Muscle of leg (tissue), 11 donors: ENCODE data around the gene HIC1. TPM values are rescaled to one million over a fixed set of nuclear protein-coding genes. Genes with fewer than 3 reads are reported as not detected.
A peak's percentile ranks its signal among the peaks of the same experiment; 100 is the strongest.

Source experiments
- DNase-seq: peaks from one replicate; pipeline ENCODE4 v3.0.0; 2013
- H3K27ac ChIP-seq: one replicate; pipeline ENCODE4 v1.5.1; 2013; ENCODE audit warnings: mild to moderate bottlenecking, low read length, control low read depth
- H3K27me3 ChIP-seq: one replicate; pipeline ENCODE4 v1.6.1; 2013; ENCODE audit warnings: low read length; ENCODE audit not compliant: control insufficient read depth, insufficient read depth
- H3K36me3 ChIP-seq: one replicate; pipeline ENCODE4 v1.6.1; 2013; ENCODE audit warnings: low read length; ENCODE audit not compliant: control insufficient read depth, insufficient read depth
- H3K4me1 ChIP-seq: one replicate; pipeline ENCODE4 v1.6.1; 2013; ENCODE audit warnings: low read length; ENCODE audit not compliant: control insufficient read depth, insufficient read depth
- H3K4me3 ChIP-seq: one replicate; pipeline ENCODE4 v1.5.1; 2013; ENCODE audit warnings: low read length, control low read depth
- H3K9me3 ChIP-seq: replicated peaks from 2 replicates; pipeline ENCODE4 v1.6.1; 2013; ENCODE audit warnings: low read depth, low read length; ENCODE audit not compliant: control insufficient read depth
- WGBS: methylation state at CpG from one replicate; pipeline ENCODE4 v1.1.5; 2013; ENCODE audit warnings: missing lambda C conversion rate; ENCODE audit not compliant: insufficient coverage; 5-methylcytosine and 5-hydroxymethylcytosine counted together
- polyA plus RNA-seq, 8 donors: library from polyadenylated mRNA; unstranded; fragments of 120-200 nt; gene quantifications; one replicate each; pipeline versions ENCODE4 v1.2.1 to v1.2.3, GENCODE V29; 2013; ENCODE audit warnings: inconsistent platforms in 1 of 8, low replicate concordance in 1 of 8; ENCODE audit not compliant: insufficient read length in 8 of 8, insufficient read depth in 1 of 8
- total RNA-seq: library from RNA; stranded (reverse); fragments of 120-200 nt; gene quantifications from one replicate; pipeline ENCODE4 v1.2.4, GENCODE V29; 2013

Gene HIC1
- total and polyA plus RNA-seq, 9 donors: 28.1 to 60.4 (median 43.3) TPM

GRCh38 chr17:2086306-2086705 is 31.4 kb downstream of the HIC1 start:
- H3K27me3 ChIP-seq: no peaks in the 10 kb centered on the region
- peaks cover 14% of the 10 kb centered on the region for H3K36me3 ChIP-seq
- no peaks in the 10 kb centered on the region for H3K9me3 ChIP-seq
- DNase-seq: no peak
- H3K4me3 ChIP-seq: no peak overlapping the region
- peaks cover 92% of the 10 kb centered on the region for H3K4me1 ChIP-seq
- H3K27ac ChIP-seq: peak overlapping the region; percentile 96
- WGBS: no CpG with 5 or more reads among the region's 3 CpGs

GRCh38 chr17:2087597-2088211 is 32.8 kb downstream of the HIC1 start:
- DNase-seq: peak; percentile 88
- peak overlapping the region; percentile 99 for H3K27ac ChIP-seq

GRCh38 chr17:2089021-2089422 is 34.1 kb downstream of the HIC1 start:
- Histone ChIP-seq H3K27me3 (no peaks in the 10 kb centered on the region), H3K36me3 (peaks cover 11% of the 10 kb centered on the region), H3K9me3 (no peaks in the 10 kb centered on the region), H3K4me1 (peaks cover 76% of the 10 kb centered on the region), H3K27ac (peak overlapping the region; percentile 99), H3K4me3 (peak overlapping the region; percentile 39)
- peak; percentile 93 for DNase-seq
- 7% methylated on average over 2 of the region's 8 CpGs for WGBS

More at GRCh38 chr17:2087597-2088211, 32.8 kb downstream of the HIC1 start:
- H3K4me3 ChIP-seq: no peak overlapping the region
- no peaks in the 10 kb centered on the region for H3K27me3 ChIP-seq
- H3K36me3 ChIP-seq: peaks cover 13% of the 10 kb centered on the region
- H3K4me1 ChIP-seq: peaks cover 88% of the 10 kb centered on the region
- H3K9me3 ChIP-seq: no peaks in the 10 kb centered on the region
- 51% methylated on average over 4 of the region's 10 CpGs for WGBS

GRCh38 chr17:2090210-2090641 is 35.3 kb downstream of the HIC1 start:
- Histone ChIP-seq H3K27me3 (no peaks in the 10 kb centered on the region), H3K4me1 (peaks cover 70% of the 10 kb centered on the region), H3K4me3 (peak overlapping the region; percentile 21), H3K9me3 (no peaks in the 10 kb centered on the region), H3K27ac (peak overlapping the region; percentile 99), H3K36me3 (peaks cover 11% of the 10 kb centered on the region)
- WGBS: 100% methylated on average over 1 of the region's 9 CpGs
- no peak for DNase-seq

GRCh38 chr17:2090804-2091534 is 36.1 kb downstream of the HIC1 start:
- peak overlapping the region; percentile 99 for H3K27ac ChIP-seq
- no peaks in the 10 kb centered on the region for H3K27me3 ChIP-seq
- 9% methylated on average over 1 of the region's 2 CpGs for WGBS
- no peak overlapping the region for H3K4me3 ChIP-seq
- H3K9me3 ChIP-seq: no peaks in the 10 kb centered on the region
- H3K36me3 ChIP-seq: peaks cover 8% of the 10 kb centered on the region
- DNase-seq: peak; percentile 95
- peaks cover 69% of the 10 kb centered on the region for H3K4me1 ChIP-seq

GRCh38 chr17:2092253-2092652 is 37.4 kb downstream of the HIC1 start:
- H3K36me3 ChIP-seq: peaks cover 3% of the 10 kb centered on the region
- DNase-seq: no peak
- H3K4me1 ChIP-seq: peaks cover 56% of the 10 kb centered on the region
- H3K9me3 ChIP-seq: no peaks in the 10 kb centered on the region
- WGBS: 79% methylated on average over 2 of the region's 4 CpGs
- H3K4me3 ChIP-seq: no peak overlapping the region
- peak overlapping the region; percentile 15 for H3K27ac ChIP-seq
- no peaks in the 10 kb centered on the region for H3K27me3 ChIP-seq

- no peak for DNase-seq
- peaks cover 3% of the 10 kb centered on the region for H3K36me3 ChIP-seq
- H3K27ac ChIP-seq: no peak overlapping the region
- H3K27me3 ChIP-seq: no peaks in the 10 kb centered on the region
- no peaks in the 10 kb centered on the region for H3K9me3 ChIP-seq
- 81% methylated on average over 3 of the region's 5 CpGs for WGBS
- no peak overlapping the region for H3K4me3 ChIP-seq
- peaks cover 45% of the 10 kb centered on the region for H3K4me1 ChIP-seq
Measured at GRCh38 chr17:2093349-2093748, 38.4 kb downstream of the HIC1 start.

GRCh38 chr17:2094891-2095535 is 40.1 kb downstream of the HIC1 start:
- no peak overlapping the region for H3K4me3 ChIP-seq
- DNase-seq: peak; percentile 74
- no peaks in the 10 kb centered on the region for H3K9me3 ChIP-seq
- peaks cover 29% of the 10 kb centered on the region for H3K4me1 ChIP-seq
- peak overlapping the region; percentile 3 for H3K27ac ChIP-seq
- peaks cover 3% of the 10 kb centered on the region for H3K36me3 ChIP-seq
- no peaks in the 10 kb centered on the region for H3K27me3 ChIP-seq
- WGBS: 40% methylated on average over 8 of the region's 12 CpGs

- peaks cover 3% of the 10 kb centered on the region for H3K36me3 ChIP-seq
- H3K4me1 ChIP-seq: peaks cover 24% of the 10 kb centered on the region
- no peak overlapping the region for H3K4me3 ChIP-seq
- WGBS: 84% methylated on average over 5 of the region's 10 CpGs
- DNase-seq: no peak
- no peaks in the 10 kb centered on the region for H3K27me3 ChIP-seq
- no peaks in the 10 kb centered on the region for H3K9me3 ChIP-seq
- no peak overlapping the region for H3K27ac ChIP-seq
Measured at GRCh38 chr17:2095536-2095910, 40.6 kb downstream of the HIC1 start.
